Effector CD8-positive, alpha-beta T cell (primary cell): ENCODE results near the gene TAGAP.

Source experiments
- DNase-seq: peaks from one replicate; lab custom pipeline; 2025; lab: John Stamatoyannopoulos, UW

Gene TAGAP

DNA sequence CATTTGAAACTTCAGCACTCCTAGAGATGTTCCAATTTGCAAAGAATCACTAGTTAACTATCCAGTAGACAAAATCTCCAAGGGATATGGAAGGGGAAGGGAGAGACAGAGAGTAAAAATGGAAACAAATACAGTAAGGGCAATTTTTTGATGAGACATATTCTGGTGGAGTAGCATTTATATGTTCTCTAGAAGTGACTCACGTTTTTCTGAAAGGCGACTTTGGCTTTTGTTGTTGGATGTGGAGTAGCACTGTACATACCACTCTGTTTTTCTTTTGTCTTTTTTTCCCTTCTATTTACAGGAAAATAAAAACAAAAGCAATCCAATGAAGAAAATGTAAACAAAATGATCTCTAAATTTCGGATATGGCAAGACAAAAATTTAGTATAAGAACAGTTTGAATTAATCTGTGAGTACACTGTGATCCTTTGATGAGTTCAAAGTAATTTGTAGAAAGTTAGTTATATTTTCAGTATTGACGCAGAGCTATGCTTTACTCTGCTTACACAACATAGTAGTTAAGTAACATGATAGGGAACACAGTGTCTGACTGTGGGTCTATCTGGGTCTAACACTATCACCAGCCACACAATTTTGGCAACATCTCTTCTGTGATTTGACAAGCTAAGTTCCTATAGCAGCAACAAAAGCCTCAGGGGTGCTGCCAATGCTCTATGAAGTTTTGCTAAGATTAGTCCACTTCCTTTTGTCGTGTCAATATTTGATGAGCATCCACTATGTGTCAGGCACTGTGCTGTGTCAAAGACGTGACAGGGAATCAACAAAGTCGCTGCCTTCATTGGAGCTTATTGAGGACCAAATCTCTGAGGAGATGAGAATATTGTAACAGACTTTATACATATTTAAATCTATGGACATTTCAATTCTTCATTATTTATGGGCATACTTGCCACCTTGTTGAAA, 27.3 kb upstream of the TAGAP start:
- DNase-seq = no peak

DNA sequence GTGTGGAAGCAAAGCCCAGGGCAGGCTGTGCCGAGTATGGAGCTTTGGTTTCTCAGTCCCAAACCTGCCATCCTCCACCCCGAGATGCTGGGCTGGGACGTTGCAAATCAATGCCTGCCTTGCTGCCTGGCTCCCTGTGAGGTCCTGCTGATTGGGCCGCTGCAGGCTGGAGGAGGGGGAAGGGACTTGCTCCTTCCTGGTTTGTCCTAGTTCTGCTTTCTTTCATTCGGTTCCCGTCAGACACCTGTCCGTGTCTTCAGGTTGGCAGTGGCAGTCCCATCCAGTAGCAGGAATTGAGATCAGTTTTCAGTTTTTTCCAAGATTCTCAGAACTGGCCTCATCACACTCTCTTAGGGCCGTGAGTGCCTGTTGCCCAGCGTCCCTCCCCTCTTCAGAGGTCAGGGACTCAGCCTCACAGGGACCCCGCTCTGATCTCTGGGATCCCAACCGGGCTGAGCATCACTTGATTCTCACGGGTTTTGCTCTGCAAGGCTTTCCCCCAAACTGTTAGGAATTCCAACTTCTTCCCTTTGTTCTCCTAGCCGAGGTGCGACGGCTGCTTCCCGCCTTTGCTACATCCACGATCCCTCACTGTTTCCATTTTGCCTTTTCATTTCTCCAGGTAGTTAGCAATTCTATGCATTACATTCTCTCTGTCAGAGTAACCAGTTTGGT, 24.2 kb upstream of the TAGAP start:
- DNase-seq = no peak

DNA sequence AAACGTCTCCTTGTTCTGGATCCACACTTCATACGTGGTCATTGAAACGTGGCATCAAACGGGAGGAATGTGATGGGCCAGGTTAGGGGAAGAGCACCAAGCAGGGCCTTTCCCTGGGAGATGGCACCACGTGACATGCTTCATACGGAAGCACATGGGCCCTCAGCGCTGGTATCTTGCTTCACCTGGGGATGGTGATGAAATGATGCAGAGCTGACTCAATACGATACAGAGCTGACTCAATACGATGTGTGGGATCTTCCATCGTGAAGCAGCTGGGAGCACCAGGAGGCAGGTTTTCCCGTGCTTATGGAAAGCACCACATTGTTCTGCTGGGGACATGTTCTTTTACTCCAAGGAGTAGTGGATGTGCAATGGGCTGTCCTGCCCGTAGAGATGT, 22.5 kb upstream of the TAGAP start:
- no peak for DNase-seq

DNA sequence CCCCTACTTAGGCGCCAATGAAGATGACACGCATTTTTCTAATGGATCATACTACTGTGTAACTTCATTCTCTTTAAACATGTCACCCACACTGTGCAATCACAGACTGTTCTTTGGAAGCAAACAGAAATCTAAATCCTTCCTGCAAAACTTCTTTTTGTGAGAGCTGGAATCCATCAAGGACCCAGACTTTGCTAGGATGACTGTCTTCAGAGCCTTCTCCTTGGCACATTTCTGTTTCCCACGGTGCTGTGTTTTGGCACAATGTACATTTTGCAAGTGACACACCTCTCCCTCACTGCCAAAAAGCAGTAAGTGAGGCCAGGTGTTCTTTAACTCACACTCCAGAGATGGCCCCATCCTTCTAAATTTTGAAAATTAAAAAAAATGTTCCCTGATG, 21.7 kb upstream of the TAGAP start:
- DNase-seq = no peak

DNA sequence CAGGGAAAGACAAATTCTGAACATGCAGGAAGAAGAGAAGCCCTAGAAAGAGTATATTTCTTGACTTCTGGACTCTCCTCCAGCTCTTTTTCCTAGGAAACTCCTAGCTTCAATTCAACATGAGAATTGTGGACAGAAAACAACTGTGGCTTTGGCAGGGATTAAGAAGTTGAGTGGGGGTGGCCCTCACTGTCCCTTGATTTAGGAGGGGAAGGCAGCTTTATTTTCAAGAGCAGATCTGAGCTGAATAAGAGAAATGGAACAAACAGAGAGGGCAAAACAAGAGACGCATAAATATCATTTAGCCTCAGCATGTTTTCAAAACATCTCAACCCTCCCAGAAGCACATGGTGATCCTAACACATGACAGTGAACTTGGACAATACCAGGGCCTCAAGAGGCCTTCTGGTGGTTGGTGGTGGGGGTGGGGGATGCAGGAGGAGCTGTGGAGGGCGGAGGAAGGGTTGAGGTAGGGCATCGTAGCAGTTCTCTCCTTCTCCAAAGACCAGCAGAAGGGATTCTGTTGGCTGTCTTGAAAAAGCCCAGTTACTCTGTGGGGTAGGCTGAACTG, 21.1 kb upstream of the TAGAP start:
- DNase-seq = no peak

DNA sequence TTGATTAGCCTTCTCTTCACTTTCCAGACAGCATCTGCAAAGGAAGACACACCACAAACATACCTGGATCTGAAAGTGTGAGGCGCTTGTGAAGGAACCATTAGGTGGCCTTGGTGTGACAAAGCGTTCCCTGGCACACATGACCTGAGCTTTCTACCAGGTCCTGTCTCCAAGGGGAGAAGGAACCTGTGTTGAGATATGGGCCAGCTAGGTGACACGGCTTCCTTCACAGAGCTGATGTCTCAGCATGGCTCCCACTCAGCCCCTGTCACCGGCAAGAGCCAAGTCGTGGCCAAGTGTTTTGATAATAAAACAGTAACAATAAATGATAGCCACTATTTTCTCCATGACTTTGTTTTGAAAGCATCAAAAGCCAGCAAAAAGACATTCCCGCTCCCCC, 20.3 kb upstream of the TAGAP start:
- DNase-seq = no peak

DNA sequence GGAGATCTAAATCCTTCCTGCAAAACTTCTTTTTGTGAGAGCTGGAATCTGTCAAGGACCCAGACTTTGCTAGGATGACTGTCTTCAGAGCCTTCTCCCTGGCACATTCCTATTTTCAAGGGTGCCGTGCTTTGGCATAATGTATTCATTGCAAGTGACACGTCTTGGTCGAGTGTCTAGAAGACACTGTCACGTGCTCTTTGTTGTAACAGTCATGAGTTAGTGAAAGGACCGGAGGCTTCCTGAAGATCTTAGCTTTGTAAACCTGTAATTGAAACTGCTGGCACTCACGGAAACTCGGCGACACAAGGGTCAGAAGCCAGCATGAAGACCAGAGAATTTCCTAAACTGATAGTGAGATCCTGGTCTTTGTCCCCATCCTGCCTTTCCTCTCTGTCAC, 19.7 kb upstream of the TAGAP start:
- no peak for DNase-seq

DNA sequence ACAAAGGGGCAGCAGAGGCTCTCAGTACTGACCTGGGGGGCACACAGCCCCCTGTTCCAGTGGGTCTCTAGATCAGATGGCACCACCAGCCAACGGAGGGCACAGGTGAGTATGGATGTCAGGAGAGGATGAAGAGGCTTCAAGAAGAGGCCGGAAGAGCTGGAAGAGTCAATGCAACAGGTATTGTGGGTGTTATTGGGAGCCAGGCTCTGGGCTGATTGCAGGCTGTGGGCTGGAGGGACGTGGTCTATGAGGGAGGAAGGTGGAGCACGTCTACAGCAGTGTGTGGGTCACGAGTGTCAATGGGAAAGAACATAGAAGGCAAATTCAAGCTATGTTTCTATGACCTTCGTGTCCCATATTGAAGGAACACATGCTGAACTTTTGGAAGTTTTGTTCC, 18.8 kb upstream of the TAGAP start:
- no peak for DNase-seq

DNA sequence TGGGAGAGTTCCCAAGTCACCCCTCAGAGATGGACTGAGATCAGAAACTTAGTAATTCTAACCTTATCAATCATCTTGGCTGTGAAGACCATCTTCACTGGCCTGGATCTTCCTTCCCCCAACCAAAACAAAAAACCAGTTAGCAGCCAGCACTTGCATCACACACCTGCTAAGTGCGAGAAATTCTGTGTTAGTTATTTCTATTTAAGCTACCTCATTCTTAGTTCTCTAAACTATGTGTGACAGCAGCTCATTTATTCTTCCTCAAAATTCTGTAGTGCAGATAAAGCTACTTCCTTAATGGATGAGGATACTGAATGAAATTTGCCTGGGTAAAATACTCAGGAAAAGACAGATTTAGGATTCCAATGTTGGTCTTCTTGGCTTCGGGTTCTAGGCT, 18.2 kb upstream of the TAGAP start:
- DNase-seq = no peak

DNA sequence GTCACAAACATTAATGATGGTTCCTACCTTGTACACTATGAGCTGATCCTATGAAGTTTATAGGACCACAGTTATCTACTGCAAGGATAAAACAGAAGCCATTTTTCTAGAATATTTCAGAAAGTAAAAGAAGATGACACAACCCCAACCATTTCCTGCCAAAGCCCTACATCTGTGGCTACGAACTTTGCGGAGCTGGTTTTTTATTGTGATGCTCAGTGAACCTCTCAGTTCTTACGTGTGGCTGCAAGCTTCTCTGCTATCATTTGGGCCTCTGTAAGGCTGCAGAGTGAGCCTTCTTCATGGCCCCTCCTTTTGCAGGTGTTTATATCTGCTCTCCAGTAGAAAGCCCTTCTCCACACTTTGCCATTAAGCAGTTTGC, 17.8 kb upstream of the TAGAP start:
- no peak for DNase-seq

DNA sequence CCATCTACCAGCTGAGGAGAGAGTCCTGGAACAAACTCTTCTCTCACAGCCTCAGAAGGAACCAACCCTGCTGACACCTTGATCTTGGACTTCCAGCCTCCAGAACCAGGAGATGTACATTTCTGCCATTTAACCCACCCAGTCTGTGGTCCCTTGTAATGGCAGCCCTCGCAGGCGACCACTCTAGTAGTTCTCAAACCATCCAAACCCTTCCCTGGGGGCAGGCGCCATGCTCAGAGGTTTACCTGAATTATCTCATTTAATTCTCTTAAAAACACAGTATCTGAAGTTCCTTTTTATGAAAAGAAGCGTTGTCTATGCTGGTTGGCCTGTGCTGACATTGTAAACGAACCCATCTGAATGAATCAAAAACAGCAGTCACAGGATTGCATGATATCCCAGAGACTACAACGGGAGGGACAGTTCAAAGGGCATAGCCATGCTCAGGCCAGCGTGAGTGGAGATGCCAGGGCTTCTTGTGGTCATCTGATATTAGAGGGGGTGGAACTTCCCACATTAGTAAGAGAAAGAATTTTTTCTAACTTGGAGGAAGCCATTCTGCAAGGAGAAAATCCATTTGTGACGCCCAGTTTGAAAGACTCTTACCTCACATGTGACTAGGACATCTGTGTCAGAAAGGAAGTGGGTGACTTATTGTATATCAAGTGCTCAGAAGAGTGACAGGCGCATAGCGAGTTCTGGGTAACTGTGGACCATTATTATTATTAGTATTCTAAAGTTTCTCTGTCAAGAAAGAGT, 17.2 kb upstream of the TAGAP start:
- no peak for DNase-seq

DNA sequence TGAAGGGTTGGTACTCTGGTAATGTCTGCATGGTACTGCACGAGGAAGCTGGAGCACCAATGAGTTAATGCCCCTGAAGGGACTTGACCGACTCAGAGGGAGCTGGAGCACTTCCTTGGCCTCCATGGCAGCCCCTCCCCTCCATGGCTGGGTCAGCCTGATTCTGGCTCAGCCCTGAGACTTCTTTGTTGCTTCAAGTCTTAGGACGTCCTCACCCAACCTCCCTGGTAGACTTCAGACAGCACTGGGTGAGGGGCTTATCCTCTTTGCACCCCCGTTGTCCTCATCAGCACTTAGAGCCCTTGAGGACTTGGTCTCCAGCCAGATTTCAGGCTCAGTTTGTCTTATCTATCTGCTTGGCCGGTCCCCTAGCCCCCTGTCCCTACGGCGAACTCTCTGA, 16.4 kb upstream of the TAGAP start:
- no peak for DNase-seq

DNA sequence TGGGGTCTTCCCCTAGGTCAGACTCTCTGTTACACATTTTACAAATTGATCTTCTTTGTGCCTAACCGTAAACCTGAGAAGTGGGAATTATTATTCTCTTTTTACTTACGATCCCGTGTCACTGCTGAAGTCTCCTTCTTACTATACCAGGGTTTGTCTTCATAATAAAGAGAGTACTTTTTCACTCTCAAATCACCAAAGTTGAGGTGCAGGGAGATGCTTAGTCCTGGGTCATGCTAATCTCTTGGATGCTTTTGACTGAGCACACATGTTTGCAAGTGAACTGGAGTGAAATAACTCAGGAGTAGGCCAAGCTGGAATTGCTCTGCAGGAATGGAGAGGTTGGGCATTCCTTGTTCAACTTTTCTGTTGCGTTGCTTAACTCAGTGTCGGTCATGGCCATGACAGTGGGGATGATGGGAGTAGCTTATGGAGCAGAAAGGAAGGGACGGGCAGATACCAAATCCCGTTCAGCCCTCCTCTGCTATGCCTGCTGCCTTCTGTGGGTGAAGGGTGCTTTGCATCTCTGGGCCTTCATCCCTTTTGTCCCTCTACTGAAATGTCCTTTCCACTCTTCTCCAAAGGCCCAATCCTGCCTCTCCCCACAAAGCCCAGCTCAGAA, 15.2 kb upstream of the TAGAP start:
- DNase-seq = no peak

DNA sequence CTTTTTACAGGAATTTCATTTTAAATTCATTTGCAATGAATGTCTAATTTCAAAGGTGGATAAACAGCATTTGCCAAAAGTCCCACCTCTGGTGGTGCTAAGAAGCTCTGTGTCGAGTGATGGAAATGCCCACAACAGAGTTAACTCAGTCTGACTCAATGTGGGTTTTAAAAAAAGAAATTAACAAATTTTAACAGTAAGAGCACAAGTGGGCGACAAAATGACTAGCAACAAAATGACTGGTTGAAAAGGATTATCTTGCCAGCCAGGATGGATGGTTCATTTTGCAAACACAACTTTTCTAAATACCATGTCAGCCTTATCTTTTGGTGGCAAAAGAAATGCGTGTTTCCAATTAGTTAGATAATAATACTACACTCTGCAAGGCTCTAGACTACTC, 14.3 kb upstream of the TAGAP start:
- no peak for DNase-seq

DNA sequence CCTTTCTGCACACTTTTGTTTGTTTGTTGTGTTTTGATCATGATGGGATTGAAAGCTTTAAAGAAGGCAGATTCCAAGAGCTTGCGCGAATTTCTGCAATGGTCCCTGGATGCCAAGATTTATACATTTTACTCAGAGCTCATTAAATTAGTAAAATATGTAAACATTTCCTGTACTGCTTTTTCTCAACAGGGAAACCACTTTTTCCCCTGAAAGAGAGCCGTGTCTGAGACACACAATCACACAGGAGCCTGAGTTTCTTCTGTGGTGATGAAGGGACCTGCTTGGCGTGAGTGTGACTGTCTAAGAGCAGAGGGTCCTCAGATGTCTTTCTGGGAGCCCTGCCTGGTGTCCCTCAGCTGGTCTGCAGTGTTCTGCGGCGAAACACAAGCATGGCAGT, 12.1 kb upstream of the TAGAP start:
- DNase-seq = no peak

DNA sequence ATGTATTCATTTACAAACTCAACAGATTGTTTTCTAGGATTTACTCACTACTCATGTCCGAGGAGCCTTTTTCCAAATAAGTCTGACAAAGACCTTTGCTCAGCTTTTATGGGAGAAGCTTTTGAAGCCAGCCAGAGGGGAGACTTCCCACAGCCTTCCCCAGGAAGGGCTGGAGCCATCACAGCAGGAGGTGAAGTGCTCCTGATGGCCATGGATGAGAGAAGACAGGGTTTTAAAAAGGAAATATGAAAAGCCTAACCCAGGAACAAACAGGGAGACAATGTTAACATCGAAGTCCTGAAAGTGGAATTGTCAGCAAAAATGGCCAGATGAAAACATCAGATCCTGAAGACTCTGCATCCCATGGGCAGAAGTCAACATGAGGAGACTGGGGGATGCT, 11.6 kb upstream of the TAGAP start:
- no peak for DNase-seq

DNA sequence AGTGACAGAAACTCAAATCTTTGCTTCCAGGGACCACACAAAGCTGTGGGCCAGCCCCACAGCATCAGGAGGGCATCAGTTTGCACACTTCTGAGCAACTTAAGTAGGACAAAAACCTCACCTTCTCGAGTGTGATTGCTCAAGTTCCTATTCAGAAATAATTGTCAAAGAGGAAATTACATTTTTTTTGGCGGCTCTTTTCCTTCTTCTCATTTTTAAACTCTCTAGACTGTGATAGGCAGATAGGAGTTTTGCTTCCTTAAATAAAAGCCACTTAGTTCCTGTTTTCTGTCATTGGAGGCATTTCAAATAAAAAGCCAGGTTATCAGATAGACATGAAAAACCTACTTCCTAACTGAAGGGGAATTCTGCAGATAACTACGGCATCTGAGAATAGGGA, 11.2 kb upstream of the TAGAP start:
- DNase-seq = no peak

DNA sequence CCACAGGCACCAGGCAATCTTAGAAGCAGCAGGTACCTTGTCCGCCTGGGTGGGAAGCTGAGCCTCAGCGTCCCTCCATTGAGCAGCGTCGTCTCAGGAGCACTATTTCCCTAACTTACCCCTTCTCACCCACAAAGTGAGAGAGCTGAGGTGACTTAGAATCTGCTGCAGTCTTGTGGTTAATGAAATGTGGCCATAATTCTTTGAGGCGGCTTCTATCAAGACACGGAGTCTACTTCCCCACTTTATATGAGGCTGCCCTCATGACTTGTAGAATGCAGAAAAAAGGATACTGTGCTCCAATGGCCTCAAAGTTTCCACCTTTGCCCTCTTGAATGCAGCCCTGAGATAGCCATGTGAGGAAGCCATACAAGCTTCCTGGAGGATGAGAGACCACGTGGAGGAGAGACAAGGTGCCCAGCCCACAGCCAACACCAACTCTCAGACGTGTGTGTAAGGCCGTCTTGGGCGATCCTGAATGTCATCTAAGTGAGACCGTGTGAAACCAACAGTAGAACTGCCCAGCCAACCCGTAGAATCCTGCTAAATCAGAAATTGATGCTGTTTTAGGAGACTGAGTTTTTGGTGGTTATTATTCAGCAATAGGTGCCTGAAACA, 9.1 kb upstream of the TAGAP start:
- no peak for DNase-seq

DNA sequence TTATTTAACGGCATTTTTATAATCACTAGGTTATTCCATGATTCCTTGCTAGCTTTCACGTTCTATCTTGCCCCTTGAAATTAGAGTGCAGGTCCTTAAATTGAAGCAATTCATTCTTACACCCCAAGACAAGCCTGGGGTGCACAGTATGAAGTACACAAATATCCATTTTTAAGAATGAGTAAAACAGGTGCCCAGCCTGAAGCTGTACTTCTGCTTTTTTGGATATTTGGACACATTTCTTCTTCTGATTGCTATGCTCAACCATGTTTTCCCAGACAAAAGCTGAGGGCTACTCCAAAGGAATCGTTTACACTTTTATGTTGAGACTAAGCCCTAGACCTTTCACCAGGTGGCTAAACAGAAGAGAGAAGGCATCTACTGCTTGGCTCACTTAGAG, 7.9 kb upstream of the TAGAP start:
- no peak for DNase-seq

DNA sequence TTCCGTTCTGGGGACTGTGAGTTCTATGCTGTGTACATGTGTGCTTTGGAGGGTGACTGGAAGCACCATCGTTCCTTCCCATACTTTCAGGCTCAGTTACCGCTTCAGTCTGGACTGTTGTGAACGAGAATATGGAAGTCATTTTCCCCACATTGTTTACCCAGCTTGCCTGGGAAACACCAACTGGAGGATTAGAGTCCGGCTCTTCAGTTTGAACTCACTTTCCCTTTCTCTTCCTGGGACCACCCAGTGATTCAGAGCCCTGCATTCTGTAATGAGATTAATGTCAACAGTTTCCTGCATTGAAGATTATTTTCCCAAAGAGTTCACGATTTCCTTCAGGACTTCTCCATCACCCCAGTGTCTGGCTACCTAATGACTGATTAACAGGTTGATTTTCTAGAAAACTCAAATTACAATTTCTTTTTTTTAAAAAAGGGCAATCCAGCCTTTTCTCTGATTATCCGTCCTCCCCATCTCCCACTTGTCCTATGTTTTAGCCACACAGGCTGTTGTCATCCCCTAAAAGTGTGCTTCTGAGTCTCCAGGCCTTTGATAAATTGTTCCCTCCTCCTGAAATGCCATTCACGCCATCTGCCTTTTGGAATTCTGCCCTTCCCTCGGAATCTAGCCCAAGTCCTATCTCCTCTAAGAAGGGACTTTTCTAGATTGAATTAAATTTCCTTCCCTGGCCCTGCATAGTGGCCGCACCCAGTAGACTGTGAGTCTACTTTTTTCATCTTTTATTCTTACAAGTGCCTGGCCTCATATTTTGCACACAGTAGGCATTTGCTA, 3.3 kb upstream of the TAGAP start:
- no peak for DNase-seq

DNA sequence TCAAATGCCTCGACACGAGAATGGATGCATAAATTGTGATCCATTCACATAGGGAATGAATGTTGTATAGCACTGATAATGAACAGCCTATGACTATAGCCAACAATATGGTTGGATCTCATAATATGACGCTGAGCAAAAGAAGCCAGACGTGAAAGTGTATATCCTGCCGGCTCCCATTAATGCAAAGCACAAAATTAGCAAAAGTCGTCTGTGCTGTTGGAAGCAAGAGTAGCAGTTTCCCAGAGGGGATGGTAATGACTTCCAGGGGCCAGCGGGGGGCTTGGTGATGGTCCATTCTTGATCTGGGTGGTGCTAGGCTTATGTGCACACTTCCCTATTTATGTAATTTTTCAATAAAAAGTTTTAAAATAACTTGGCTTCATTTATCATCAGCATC, 1.0 kb upstream of the TAGAP start:
- no peak for DNase-seq
